BE2C (cell line): ENCODE measurements around the gene ATIC.

Source experiments
- DNase-seq: peaks from one replicate; pipeline ENCODE4 v3.0.0-alpha.2; 2020
- H3K27me3 ChIP-seq: fragments of 250-450 bp; sonication (Bioruptor Pico); 2 replicates; pipeline ENCODE4 v1.5.1; 2020; ENCODE audit warnings: mild to moderate bottlenecking
- H3K36me3 ChIP-seq: fragments of 250-450 bp; sonication (Bioruptor Pico); 2 replicates; pipeline ENCODE4 v1.5.1; 2020; ENCODE audit warnings: mild to moderate bottlenecking
- H3K4me1 ChIP-seq: fragments of 250-450 bp; sonication (Bioruptor Pico); 2 replicates; pipeline ENCODE4 v1.5.1; 2020
- H3K4me3 ChIP-seq: 2 replicates; pipeline ENCODE4 v1.5.1; 2011; ENCODE audit warnings: low read depth, low read length
- H3K9me3 ChIP-seq: fragments of 250-450 bp; sonication (Bioruptor Pico); 2 replicates; pipeline ENCODE4 v1.5.1; 2020
- TF ChIP-seq, protein P1 (sequence below): IDR thresholded peaks from 2 replicates; pipeline ENCODE4 v1.5.1; 2012; ENCODE audit warnings: mild to moderate bottlenecking, low read depth, low read length

The ATIC gene

DNA sequence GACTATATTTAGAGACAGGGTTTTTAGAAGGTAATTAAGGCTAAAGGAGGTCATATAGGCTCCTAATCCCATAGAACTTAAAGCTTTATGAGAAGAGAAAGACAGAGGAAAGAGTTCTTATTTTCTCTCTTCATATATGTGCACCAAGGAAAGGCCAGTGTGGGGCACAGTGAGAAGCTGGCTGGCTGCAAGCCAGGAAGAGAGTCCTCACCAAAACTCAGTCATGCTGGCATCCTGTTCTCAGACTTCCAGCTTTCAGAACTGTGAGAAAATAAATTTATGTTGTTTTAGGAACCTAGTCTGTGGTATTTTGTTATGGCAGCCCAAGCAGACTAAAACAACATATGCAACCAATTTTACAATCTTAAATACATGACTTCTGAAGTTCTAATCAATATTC, 31.5 kb upstream of the ATIC start:
- no peak overlapping the region for H3K4me3 ChIP-seq
- TF ChIP-seq, protein P1, sequence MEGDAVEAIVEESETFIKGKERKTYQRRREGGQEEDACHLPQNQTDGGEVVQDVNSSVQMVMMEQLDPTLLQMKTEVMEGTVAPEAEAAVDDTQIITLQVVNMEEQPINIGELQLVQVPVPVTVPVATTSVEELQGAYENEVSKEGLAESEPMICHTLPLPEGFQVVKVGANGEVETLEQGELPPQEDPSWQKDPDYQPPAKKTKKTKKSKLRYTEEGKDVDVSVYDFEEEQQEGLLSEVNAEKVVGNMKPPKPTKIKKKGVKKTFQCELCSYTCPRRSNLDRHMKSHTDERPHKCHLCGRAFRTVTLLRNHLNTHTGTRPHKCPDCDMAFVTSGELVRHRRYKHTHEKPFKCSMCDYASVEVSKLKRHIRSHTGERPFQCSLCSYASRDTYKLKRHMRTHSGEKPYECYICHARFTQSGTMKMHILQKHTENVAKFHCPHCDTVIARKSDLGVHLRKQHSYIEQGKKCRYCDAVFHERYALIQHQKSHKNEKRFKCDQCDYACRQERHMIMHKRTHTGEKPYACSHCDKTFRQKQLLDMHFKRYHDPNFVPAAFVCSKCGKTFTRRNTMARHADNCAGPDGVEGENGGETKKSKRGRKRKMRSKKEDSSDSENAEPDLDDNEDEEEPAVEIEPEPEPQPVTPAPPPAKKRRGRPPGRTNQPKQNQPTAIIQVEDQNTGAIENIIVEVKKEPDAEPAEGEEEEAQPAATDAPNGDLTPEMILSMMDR, result no peak
- no peaks in the 10 kb centered on the region for H3K36me3 ChIP-seq
- no peaks in the 10 kb centered on the region for H3K9me3 ChIP-seq
- DNase-seq, result no peak
- H3K27me3 ChIP-seq, result no peaks in the 10 kb centered on the region
- H3K4me1 ChIP-seq, result no peaks in the 10 kb centered on the region

DNA sequence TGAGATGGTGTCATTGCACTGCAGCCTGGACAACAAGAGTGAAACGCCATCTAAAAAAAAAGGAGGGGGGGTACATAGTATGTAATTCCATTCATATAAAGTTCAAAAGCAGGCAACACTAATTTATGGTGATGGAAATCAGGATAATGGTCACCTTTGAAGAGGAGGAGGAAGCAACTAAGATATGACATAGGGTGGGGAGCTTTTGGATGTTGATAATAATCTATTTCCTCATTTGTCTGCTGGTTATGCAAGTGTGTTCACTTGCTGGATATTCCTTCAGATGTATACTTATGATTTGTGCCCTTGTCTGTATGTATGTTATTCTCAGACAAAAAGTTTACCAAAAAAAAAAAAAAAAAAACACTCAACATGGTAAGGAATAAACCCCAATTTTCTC, 28.6 kb upstream of the ATIC start:
- TF ChIP-seq, protein P1, result no peak
- DNase-seq, result no peak
- H3K9me3 ChIP-seq, result no peaks in the 10 kb centered on the region
- no peaks in the 10 kb centered on the region for H3K27me3 ChIP-seq
- no peaks in the 10 kb centered on the region for H3K4me1 ChIP-seq
- H3K36me3 ChIP-seq, result no peaks in the 10 kb centered on the region
- H3K4me3 ChIP-seq, result no peak overlapping the region

DNA sequence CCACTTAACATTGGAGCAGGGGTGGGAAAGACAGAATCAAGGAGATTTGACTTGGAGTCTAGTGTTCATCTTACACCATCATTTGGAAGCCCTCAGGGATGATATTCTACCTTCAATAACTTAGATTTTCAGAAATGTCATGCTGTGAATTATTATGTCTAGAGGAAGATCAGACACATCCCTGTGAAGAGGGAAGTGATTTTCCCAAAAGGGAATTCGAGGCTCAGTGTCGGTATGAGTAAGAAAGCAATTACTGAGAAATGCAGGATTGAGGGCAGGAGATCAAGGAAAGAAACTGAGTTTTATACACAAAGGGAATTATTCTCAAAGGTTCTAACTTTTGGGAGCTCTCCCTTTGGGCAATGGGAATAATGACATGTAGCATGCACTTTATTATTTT, 25.6 kb upstream of the ATIC start:
- no peaks in the 10 kb centered on the region for H3K36me3 ChIP-seq
- no peak for DNase-seq
- H3K27me3 ChIP-seq, result no peaks in the 10 kb centered on the region
- H3K4me1 ChIP-seq, result peaks cover 3% of the 10 kb centered on the region; the same call in 1 of the 2 replicates
- no peaks in the 10 kb centered on the region for H3K9me3 ChIP-seq
- no peak overlapping the region for H3K4me3 ChIP-seq
- TF ChIP-seq, protein P1, result no peak

DNA sequence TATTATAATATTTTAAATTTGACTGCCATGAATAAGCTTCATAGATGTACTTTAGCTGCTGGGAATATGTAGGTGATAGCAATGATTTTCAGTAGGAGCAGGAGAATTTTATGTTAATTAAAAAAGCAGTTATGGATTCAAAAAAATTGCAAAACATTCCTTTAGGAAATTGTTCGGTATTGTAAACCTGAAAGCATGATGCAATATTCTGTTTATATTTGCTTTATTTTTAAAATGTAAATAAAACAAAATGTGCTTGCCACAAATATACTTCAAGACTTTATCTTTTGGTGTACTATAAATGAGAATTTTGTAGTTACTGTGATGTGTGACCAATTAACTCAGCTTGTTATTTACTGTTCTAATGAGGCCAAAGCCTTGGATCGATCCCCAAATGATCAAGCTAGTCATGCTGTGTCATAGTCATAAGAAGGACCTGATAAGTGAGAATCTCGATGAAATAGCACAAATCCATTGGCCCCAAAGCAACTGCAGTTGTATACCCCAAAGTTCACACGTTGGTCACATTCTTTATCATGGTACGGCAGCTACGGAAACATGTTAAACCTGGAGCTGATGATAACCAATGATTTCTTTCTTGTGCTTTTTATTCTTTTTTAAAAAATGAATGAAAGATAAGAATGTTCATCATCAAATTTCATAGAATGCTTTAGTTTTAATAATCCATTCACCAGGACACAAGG, 23.6 kb upstream of the ATIC start:
- TF ChIP-seq, protein P1, result no peak

DNA sequence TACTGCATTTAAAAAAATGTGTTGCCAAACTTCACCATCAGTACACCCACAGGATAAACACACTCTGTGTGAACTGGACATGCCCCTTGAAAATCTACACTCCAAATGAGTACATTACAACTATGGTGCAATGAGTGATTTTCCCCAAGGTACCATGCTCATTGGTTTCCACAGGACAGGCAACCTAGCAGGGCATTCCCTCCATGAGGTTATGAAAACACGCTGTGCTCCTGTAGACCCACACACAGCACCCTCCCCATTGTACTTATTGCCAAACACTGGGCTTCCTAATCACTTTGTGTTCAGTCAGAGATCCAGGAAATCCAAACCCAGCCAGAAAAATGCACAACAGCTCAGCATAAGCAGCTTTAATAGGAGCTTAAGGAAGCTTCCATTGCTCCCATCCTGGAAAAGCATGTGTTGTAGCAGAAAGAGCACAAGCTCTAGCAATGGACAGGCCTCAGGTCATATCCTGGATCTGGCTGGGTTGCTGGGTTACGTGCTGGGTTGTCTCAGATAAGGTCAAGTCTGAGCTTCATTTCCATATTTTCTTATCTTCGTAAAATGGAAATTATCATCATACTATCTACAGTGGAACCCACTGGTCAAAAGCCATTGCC, 20.8 kb upstream of the ATIC start:
- TF ChIP-seq, protein P1, result no peak
- DNase-seq, result no peak
- no peak overlapping the region for H3K4me3 ChIP-seq
- no peaks in the 10 kb centered on the region for H3K27me3 ChIP-seq
- H3K4me1 ChIP-seq, result peaks cover 3% of the 10 kb centered on the region; the same call in 1 of the 2 replicates
- no peaks in the 10 kb centered on the region for H3K9me3 ChIP-seq
- H3K36me3 ChIP-seq, result no peaks in the 10 kb centered on the region

More for the DNA sequence above, 23.6 kb upstream of the ATIC start:
- peaks cover 3% of the 10 kb centered on the region; the same call in 1 of the 2 replicates for H3K4me1 ChIP-seq
- no peak for DNase-seq
- no peaks in the 10 kb centered on the region for H3K9me3 ChIP-seq
- no peak overlapping the region for H3K4me3 ChIP-seq
- no peaks in the 10 kb centered on the region for H3K36me3 ChIP-seq
- H3K27me3 ChIP-seq, result no peaks in the 10 kb centered on the region

DNA sequence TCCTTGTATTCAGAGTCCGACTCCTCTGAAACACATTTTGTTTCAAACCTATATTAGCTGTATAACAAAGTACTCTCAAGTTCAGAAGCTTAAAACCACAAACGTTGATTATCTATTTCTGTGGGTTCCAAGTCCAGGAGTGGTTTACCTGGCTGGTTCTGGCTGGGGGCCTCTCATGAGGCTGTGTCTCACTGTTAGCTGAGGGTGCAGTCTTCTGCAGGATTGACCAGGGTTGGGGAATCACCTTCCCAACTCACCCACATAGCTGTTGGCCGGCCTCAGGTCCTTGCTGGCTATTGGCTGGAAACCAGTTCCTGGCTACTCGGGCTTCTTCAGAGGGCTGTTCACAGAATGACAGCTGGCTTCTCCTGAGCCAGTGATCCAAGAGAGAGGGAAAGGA, 18.0 kb upstream of the ATIC start:
- no peak for DNase-seq
- no peaks in the 10 kb centered on the region for H3K9me3 ChIP-seq
- TF ChIP-seq, protein P1, result no peak
- H3K36me3 ChIP-seq, result no peaks in the 10 kb centered on the region
- H3K4me3 ChIP-seq, result no peak overlapping the region
- H3K4me1 ChIP-seq, result peaks cover 3% of the 10 kb centered on the region; the same call in 1 of the 2 replicates
- no peaks in the 10 kb centered on the region for H3K27me3 ChIP-seq
